Kidney capillary endothelial cell (primary cell): ENCODE data around the gene ADAM15.

Source experiments
- DNase-seq: peaks from one replicate; pipeline ENCODE4 v3.0.0-alpha.2; 2018; ENCODE audit warnings: low spot score

ADAM15 gene

GRCh38 chr1:155072531-155073289 is 21.6 kb downstream of the ADAM15 start:
- no peak for DNase-seq

GRCh38 chr1:155073377-155074242 is 22.5 kb downstream of the ADAM15 start:
- DNase-seq = no peak

- DNase-seq = no peak
Measured at GRCh38 chr1:155075535-155075934, 24.4 kb downstream of the ADAM15 start.

GRCh38 chr1:155076371-155076770 is 25.3 kb downstream of the ADAM15 start:
- DNase-seq = no peak

- DNase-seq = no peak
Measured at GRCh38 chr1:155077346-155077745, 26.2 kb downstream of the ADAM15 start.

- DNase-seq = no peak
Measured at GRCh38 chr1:155077758-155078445, 26.8 kb downstream of the ADAM15 start.

- DNase-seq = no peak
Measured at GRCh38 chr1:155078469-155079209, 27.5 kb downstream of the ADAM15 start, which contains the start of gene EFNA3. Gene EFNA3 (plus strand): TSS chr1:155078837. CDS start chr1:155078942, 105 bp downstream.

GRCh38 chr1:155079210-155079486 is 28.0 kb downstream of the ADAM15 start:
- no peak for DNase-seq

- DNase-seq = no peak
Measured at GRCh38 chr1:155079487-155080311, 28.6 kb downstream of the ADAM15 start.

- no peak for DNase-seq
Measured at GRCh38 chr1:155080312-155081228, 29.5 kb downstream of the ADAM15 start.

- no peak for DNase-seq
Measured at GRCh38 chr1:155081472-155082300, 30.6 kb downstream of the ADAM15 start.

GRCh38 chr1:155082301-155083051 is 31.4 kb downstream of the ADAM15 start:
- no peak for DNase-seq

GRCh38 chr1:155083052-155083541 is 32.0 kb downstream of the ADAM15 start:
- DNase-seq = no peak

GRCh38 chr1:155083865-155084721 is 33.0 kb downstream of the ADAM15 start:
- no peak for DNase-seq

- peak; percentile 95 for DNase-seq
Measured at GRCh38 chr1:155084722-155085503, 33.8 kb downstream of the ADAM15 start.

- DNase-seq = no peak
Measured at GRCh38 chr1:155085504-155086127, 34.5 kb downstream of the ADAM15 start.
